WI38 (cell line): Measurements from ENCODE around the gene WDR91.

Experiments used
- H3K4me3 ChIP-seq: 2 replicates; pipeline ENCODE4 v1.5.1; 2011; ENCODE audit warnings: low read depth, mild to moderate bottlenecking, control low read depth, low read length
- CTCF ChIP-seq: IDR thresholded peaks from 2 replicates; pipeline ENCODE4 v1.5.1; 2012; ENCODE audit warnings: low read depth, mild to moderate bottlenecking, control low read depth, low read length

Gene WDR91

GRCh38 chr7:135213831-135214230, 2.5 kb upstream of the WDR91 start:
- no peak for TF ChIP-seq CTCF
- no peak overlapping the region for H3K4me3 ChIP-seq

- peak overlapping the region; percentile 80 for H3K4me3 ChIP-seq
Observed at GRCh38 chr7:135211946-135212685, 790 bp upstream of the WDR91 start.

GRCh38 chr7:135210888-135211178, 493 bp downstream of the WDR91 start:
- H3K4me3 ChIP-seq, result peak overlapping the region; percentile 85
- no peak for TF ChIP-seq CTCF

- no peak overlapping the region for H3K4me3 ChIP-seq
- TF ChIP-seq CTCF, result no peak
Observed at GRCh38 chr7:135209225-135209834, 2.0 kb downstream of the WDR91 start.

- H3K4me3 ChIP-seq, result no peak overlapping the region
- no peak for TF ChIP-seq CTCF
Observed at GRCh38 chr7:135208102-135208793, 3.1 kb downstream of the WDR91 start.

- H3K4me3 ChIP-seq, result no peak overlapping the region
- TF ChIP-seq CTCF, result no peak
Observed at GRCh38 chr7:135207406-135208101, 3.8 kb downstream of the WDR91 start.

- H3K4me3 ChIP-seq, result no peak overlapping the region
- TF ChIP-seq CTCF, result no peak
Observed at GRCh38 chr7:135206941-135207391, 4.4 kb downstream of the WDR91 start.
